ENCODE measurements around the gene GLP1R.

The GLP1R gene

DNA sequence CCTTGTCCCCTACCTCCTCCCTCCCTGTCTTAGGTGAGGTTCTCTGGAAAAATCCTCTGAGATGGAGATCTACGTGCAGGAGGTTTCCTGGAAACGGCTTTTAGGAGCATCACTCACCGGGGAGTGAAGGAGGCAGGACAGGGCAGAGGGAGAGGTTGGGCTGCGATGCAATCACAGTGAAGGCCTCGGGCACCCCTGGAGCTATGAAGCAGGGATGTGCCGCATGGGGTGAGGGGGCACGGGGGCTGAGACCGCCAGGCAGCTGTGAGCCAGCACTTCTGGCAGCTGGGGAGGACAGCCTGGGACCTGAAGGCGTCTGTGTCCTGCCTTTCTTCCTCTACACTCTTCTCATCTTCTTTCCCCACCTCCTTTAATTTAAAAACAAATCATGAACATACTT is 12.9 kb upstream of the GLP1R start:
- Histone ChIP-seq H3K36me3 (ENCODE audit: control insufficient read depth in 2 of 2, insufficient read depth in 1 of 2, low read length in 2 of 2) (no peaks in the 10 kb centered on the region), H3K9me3 (ENCODE audit: control insufficient read depth, insufficient read depth, low read depth, low read length) (no peaks in the 10 kb centered on the region), H3K4me3 (ENCODE audit: low read depth, low read length) (no peak overlapping the region), H3K4me1 (ENCODE audit: control insufficient read depth, insufficient read depth, low read length) (no peaks in the 10 kb centered on the region), H3K27ac (ENCODE audit: extremely low read depth, low read depth, low read length) (no peak overlapping the region)
- CTCF ChIA-PET: interaction anchor here (1.0 to 1.7 kb wide), 3 partner anchors 9 to 62 kb away, joined by 3 to 6 read pairs (median 5); no protein-coding TSS in a partner anchor
- POLR2A ChIA-PET: no interaction called here
- TF ChIP-seq ZNF677 (tag by site-specific recombination; IDR thresholded peaks at IDR 0.05) (no peak), ZNF335 (tag by site-specific recombination; conservative IDR thresholded peaks at IDR 0.05) (peak; percentile 64), ZIC2 (tag by site-specific recombination; IDR thresholded peaks at IDR 0.05) (peak; percentile 60)

DNA sequence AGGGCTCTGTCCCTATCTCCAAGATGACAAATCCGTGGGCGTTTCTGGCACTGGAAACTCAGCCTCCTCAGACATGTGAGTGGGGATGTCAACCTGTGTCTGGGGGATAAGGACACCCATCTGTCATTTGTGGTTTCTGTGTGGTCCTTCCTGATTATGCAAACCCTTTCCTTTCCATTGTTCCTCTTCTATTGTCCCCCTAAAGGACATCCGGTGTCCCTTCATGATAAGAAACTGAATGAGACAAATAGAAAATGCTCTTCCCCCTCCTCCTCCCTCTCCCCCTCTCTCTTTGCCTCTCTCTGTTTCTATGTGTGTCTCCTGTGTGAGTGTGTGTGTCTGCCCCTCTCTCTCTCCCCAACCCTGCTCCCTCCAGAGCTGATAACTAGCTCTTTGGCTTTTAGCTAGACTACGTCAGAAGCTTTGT is 11.5 kb upstream of the GLP1R start:
- no peaks in the 10 kb centered on the region for H3K9me3 ChIP-seq (ENCODE audit: control insufficient read depth, insufficient read depth, low read depth, low read length)
- TF ChIP-seq ZNF701 (tag by site-specific recombination; IDR thresholded peaks at IDR 0.05) (no peak), ZFHX2 (tag by site-specific recombination; conservative IDR thresholded peaks at IDR 0.05) (peak; percentile 34; the same call in 1 of the 2 replicates), EGR2 (tag by site-specific recombination; IDR thresholded peaks at IDR 0.05; ENCODE audit: low read depth) (peak; percentile 37; the same call in 1 of the 2 replicates)
- TF ChIP-seq, protein P1, sequence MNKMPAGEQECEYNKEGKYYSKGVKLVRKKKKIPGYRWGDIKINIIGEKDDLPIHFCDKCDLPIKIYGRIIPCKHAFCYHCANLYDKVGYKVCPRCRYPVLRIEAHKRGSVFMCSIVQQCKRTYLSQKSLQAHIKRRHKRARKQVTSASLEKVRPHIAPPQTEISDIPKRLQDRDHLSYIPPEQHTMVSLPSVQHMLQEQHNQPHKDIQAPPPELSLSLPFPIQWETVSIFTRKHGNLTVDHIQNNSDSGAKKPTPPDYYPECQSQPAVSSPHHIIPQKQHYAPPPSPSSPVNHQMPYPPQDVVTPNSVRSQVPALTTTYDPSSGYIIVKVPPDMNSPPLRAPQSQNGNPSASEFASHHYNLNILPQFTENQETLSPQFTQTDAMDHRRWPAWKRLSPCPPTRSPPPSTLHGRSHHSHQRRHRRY (tag by site-specific recombination; IDR thresholded peaks at IDR 0.05): no peak
- TF ChIP-seq, protein P2, sequence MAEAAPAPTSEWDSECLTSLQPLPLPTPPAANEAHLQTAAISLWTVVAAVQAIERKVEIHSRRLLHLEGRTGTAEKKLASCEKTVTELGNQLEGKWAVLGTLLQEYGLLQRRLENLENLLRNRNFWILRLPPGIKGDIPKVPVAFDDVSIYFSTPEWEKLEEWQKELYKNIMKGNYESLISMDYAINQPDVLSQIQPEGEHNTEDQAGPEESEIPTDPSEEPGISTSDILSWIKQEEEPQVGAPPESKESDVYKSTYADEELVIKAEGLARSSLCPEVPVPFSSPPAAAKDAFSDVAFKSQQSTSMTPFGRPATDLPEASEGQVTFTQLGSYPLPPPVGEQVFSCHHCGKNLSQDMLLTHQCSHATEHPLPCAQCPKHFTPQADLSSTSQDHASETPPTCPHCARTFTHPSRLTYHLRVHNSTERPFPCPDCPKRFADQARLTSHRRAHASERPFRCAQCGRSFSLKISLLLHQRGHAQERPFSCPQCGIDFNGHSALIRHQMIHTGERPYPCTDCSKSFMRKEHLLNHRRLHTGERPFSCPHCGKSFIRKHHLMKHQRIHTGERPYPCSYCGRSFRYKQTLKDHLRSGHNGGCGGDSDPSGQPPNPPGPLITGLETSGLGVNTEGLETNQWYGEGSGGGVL (tag by site-specific recombination; IDR thresholded peaks at IDR 0.05): peak; percentile 81
- ChIA-PET POLR2A (no interaction called here), CTCF (interaction anchor here (1.3 to 1.7 kb wide), 2 partner anchors 10 kb away, joined by 5 to 6 read pairs; no protein-coding TSS in a partner anchor)
- H3K36me3 ChIP-seq (ENCODE audit: control insufficient read depth in 2 of 2, insufficient read depth in 1 of 2, low read length in 2 of 2): no peaks in the 10 kb centered on the region
- H3K4me1 ChIP-seq (ENCODE audit: control insufficient read depth, insufficient read depth, low read length): no peaks in the 10 kb centered on the region
- H3K4me3 ChIP-seq (ENCODE audit: low read depth, low read length): no peak overlapping the region
- no peak overlapping the region for H3K27ac ChIP-seq (ENCODE audit: extremely low read depth, low read depth, low read length)

DNA sequence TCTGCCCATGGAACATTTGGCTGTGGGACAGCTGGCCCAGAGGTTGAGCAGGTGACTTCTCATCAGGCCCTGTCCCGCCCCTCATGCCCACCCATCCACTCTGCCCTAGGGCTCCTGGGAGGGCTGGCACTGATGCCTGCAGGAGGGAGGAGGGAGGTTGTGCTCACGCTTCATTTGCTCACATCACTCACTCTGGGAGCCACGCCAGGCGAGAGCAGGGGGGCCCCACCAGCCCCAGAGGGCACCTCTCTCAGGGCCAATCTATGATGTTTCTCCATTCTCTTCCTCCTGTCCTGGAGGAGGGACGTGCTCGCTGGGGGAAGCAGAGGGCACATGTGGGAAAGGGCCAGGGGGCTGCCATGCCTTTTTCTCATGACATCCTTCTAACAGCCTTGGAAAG is 10.9 kb upstream of the GLP1R start:
- TF ChIP-seq ZNF654 (tag by site-specific recombination; IDR thresholded peaks at IDR 0.05; ENCODE audit: low read depth) (no peak), ZBTB7A (tag by site-specific recombination; IDR thresholded peaks at IDR 0.05; ENCODE audit: low read depth) (no peak), ZNF221 (tag by site-specific recombination; IDR thresholded peaks at IDR 0.05; ENCODE audit: borderline replicate concordance) (no peak), ZBTB1 (tag by site-specific recombination; IDR thresholded peaks at IDR 0.05) (no peak), BCL11B (tag by site-specific recombination; IDR thresholded peaks at IDR 0.05; ENCODE audit: low read depth) (no peak), OVOL3 (tag by site-specific recombination; IDR thresholded peaks at IDR 0.05) (no peak), ZNF837 (tag by site-specific recombination; IDR thresholded peaks at IDR 0.05) (no peak), ZFP69B (tag by site-specific recombination; IDR thresholded peaks at IDR 0.05) (peak; percentile 79), KLF8 (tag by site-specific recombination; IDR thresholded peaks at IDR 0.05) (no peak), ZNF510 (tag by site-specific recombination; IDR thresholded peaks at IDR 0.05; ENCODE audit: insufficient replicate concordance) (no peak), KLF1 (tag by site-specific recombination; IDR thresholded peaks at IDR 0.05) (0 out of 2 replicates have a peak, but pooled peaks have one; percentile 23), ZNF266 (tag by site-specific recombination; IDR thresholded peaks at IDR 0.05; ENCODE audit: low read depth) (no peak), ZNF692 (tag by site-specific recombination; IDR thresholded peaks at IDR 0.05) (peak; percentile 95), ZNF639 (tag by site-specific recombination; IDR thresholded peaks at IDR 0.05) (no peak), ZNF138 (tag by site-specific recombination; IDR thresholded peaks at IDR 0.05; ENCODE audit: borderline replicate concordance) (no peak), SETDB1 (IDR thresholded peaks at IDR 0.05; ENCODE audit: insufficient read length, low read length) (no peak)
- TF ChIP-seq, protein P3, sequence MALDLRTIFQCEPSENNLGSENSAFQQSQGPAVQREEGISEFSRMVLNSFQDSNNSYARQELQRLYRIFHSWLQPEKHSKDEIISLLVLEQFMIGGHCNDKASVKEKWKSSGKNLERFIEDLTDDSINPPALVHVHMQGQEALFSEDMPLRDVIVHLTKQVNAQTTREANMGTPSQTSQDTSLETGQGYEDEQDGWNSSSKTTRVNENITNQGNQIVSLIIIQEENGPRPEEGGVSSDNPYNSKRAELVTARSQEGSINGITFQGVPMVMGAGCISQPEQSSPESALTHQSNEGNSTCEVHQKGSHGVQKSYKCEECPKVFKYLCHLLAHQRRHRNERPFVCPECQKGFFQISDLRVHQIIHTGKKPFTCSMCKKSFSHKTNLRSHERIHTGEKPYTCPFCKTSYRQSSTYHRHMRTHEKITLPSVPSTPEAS (tag by site-specific recombination; IDR thresholded peaks at IDR 0.05): no peak
- H3K36me3 ChIP-seq (ENCODE audit: control insufficient read depth in 2 of 2, insufficient read depth in 1 of 2, low read length in 2 of 2): no peaks in the 10 kb centered on the region
- no peak overlapping the region for H3K27ac ChIP-seq (ENCODE audit: extremely low read depth, low read depth, low read length)
- CTCF ChIA-PET: no interaction called here
- no peaks in the 10 kb centered on the region for H3K4me1 ChIP-seq (ENCODE audit: control insufficient read depth, insufficient read depth, low read length)
- H3K9me3 ChIP-seq (ENCODE audit: control insufficient read depth, insufficient read depth, low read depth, low read length): no peaks in the 10 kb centered on the region
- no peak overlapping the region for H3K4me3 ChIP-seq (ENCODE audit: low read depth, low read length)
- POLR2A ChIA-PET: no interaction called here

Measured in HEK293 (cell line).